Esophagus muscularis mucosa (tissue), 4 donors: ENCODE data around the gene HMGB3. TPM values are rescaled to one million over a fixed set of nuclear protein-coding genes. Genes with fewer than 3 reads are reported as not detected.

Experiments
- DNase-seq: peaks from one replicate; pipeline ENCODE4 v3.0.0-alpha.2; 2017; ENCODE audit errors: extremely low spot score
- H3K27ac ChIP-seq, 4 donors: fragments of 200-600 bp; sonication (generic); replicated peaks in 1 of 4; 1 replicate in 3 of 4; 2 replicates in 1 of 4; pipeline ENCODE4 v1.5.1; 2016 to 2019; ENCODE audit warnings: mild to moderate bottlenecking in 1 of 4
- H3K27me3 ChIP-seq, 4 donors: fragments of 200-600 bp; sonication (generic); one replicate each; pipeline versions ENCODE4 v1.5.1 to v1.6.0; 2016 to 2019
- H3K36me3 ChIP-seq, 4 donors: fragments of 200-600 bp; sonication (generic); one replicate each; pipeline ENCODE4 v1.5.1; 2016 to 2019
- H3K4me1 ChIP-seq, 4 donors: fragments of 200-600 bp; sonication (generic); one replicate each; pipeline ENCODE4 v1.5.1; 2016 to 2019
- H3K4me3 ChIP-seq, 4 donors: fragments of 200-600 bp; sonication (generic); 1 replicate in 2 of 4; 2 replicates in 2 of 4; pipeline ENCODE4 v1.5.1; 2016 to 2019; ENCODE audit warnings: mild to moderate bottlenecking in 4 of 4, moderate library complexity in 1 of 4
- H3K9me3 ChIP-seq, 4 donors: fragments of 200-600 bp; sonication (generic); 1 replicate in 3 of 4; 2 replicates in 1 of 4; pipeline ENCODE4 v1.5.1; 2016 to 2019
- CTCF ChIP-seq, 3 experiments: fragments of 200-600 bp in 2 of 3; fragments of 450-650 bp in 1 of 3; sonication (generic) in 2 of 3; IDR thresholded peaks; one replicate each; pipeline ENCODE4 v1.5.1; 2017 to 2019; ENCODE audit warnings: antibody characterized with exemption in 3 of 3, mild to moderate bottlenecking in 2 of 3, moderate library complexity in 1 of 3
- EP300 ChIP-seq: sonication (generic); formaldehyde crosslinking; IDR thresholded peaks from one replicate; pipeline ENCODE4 v1.6.1; 2017; ENCODE audit warnings: antibody characterized with exemption
- POLR2A ChIP-seq: fragments of 450-650 bp; IDR thresholded peaks from one replicate; pipeline ENCODE4 v1.6.1; 2017; ENCODE audit warnings: antibody characterized with exemption, moderate library complexity, mild to moderate bottlenecking, low read depth
- POLR2AphosphoS5 ChIP-seq, 2 donors: sonication (generic); formaldehyde crosslinking; IDR thresholded peaks; one replicate each; pipeline ENCODE4 v1.6.1; 2017; ENCODE audit warnings: antibody characterized with exemption in 2 of 2
- WGBS: methylation state at CpG from one replicate; pipeline ENCODE4 v1.1.5; 2018; 5-methylcytosine and 5-hydroxymethylcytosine counted together
- intact Hi-C: fragments of 100-400 bp; cut with DNase I; formaldehyde crosslinking; loops from one replicate; pipeline ENCODE4 v1.15.1; 2023
- total RNA-seq, 4 donors: library from RNA; depleted of rRNA; stranded (reverse); fragments of >200 nt; gene quantifications; one replicate each; pipeline versions ENCODE4 v1.1.0 to v1.2.1, GENCODE V29; 2016

HMGB3 gene
- total RNA-seq, 4 donors from 2014 or later, result 2.1 to 3.0 (median 2.7) TPM

- WGBS, result 73% methylated on average over 17 of the region's 17 CpGs
- no peak for DNase-seq
- TF ChIP-seq POLR2AphosphoS5 (IDR thresholded peaks at IDR 0.05) (no peak), POLR2A (no peak), CTCF (IDR thresholded peaks at IDR 0.05) (no peak), EP300 (no peak)
These were observed 14.0 kb upstream of the HMGB3 start for GRCh38 chrX:150968862-150969720.

GRCh38 chrX:150972450-150972849 lies 10.7 kb upstream of the HMGB3 start:
- H3K4me1 ChIP-seq, result no peaks in the 10 kb centered on the region
- TF ChIP-seq EP300 (no peak), CTCF (IDR thresholded peaks at IDR 0.05) (no peak), POLR2A (no peak), POLR2AphosphoS5 (IDR thresholded peaks at IDR 0.05) (no peak)
- 69% methylated on average over 2 of the region's 2 CpGs for WGBS
- no peak overlapping the region for H3K27ac ChIP-seq
- no peak for DNase-seq
- no peaks in the 10 kb centered on the region for H3K27me3 ChIP-seq
- no peak overlapping the region for H3K4me3 ChIP-seq
- peaks cover 0 to 7% (median 0%) of the 10 kb centered on the region in 4 donors for H3K9me3 ChIP-seq
- H3K36me3 ChIP-seq, result no peaks in the 10 kb centered on the region
- intact Hi-C loops, result no loop called here

More at GRCh38 chrX:150968862-150969720, 14.0 kb upstream of the HMGB3 start:
- Histone ChIP-seq H3K36me3 (no peaks in the 10 kb centered on the region), H3K9me3 (peaks cover 0 to 7% (median 0%) of the 10 kb centered on the region in 4 donors), H3K4me3 (no peak overlapping the region), H3K4me1 (no peaks in the 10 kb centered on the region), H3K27ac (no peak overlapping the region), H3K27me3 (no peaks in the 10 kb centered on the region)
- intact Hi-C loops, result no loop called here

GRCh38 chrX:150975655-150976390 lies 7.3 kb upstream of the HMGB3 start:
- Histone ChIP-seq H3K9me3 (peaks cover 0 to 7% (median 0%) of the 10 kb centered on the region in 4 donors), H3K4me1 (no peaks in the 10 kb centered on the region), H3K27ac (no peak overlapping the region), H3K36me3 (no peaks in the 10 kb centered on the region), H3K4me3 (no peak overlapping the region), H3K27me3 (no peaks in the 10 kb centered on the region)
- TF ChIP-seq EP300, result no peak
- no peak for TF ChIP-seq CTCF (IDR thresholded peaks at IDR 0.05)
- TF ChIP-seq POLR2AphosphoS5 (IDR thresholded peaks at IDR 0.05), result no peak
- TF ChIP-seq POLR2A, result no peak
- 61% methylated on average over 27 of the region's 33 CpGs for WGBS
- no peak for DNase-seq
- intact Hi-C loops, result no loop called here

- Histone ChIP-seq H3K27me3 (no peaks in the 10 kb centered on the region), H3K4me1 (peaks cover 0 to 3% (median 2%) of the 10 kb centered on the region in 4 donors), H3K4me3 (no peak overlapping the region), H3K36me3 (no peaks in the 10 kb centered on the region), H3K9me3 (no peaks in the 10 kb centered on the region), H3K27ac (no peak overlapping the region)
- intact Hi-C loops, result no loop called here
- 87% methylated on average over 22 of the region's 25 CpGs for WGBS
- DNase-seq, result no peak
- TF ChIP-seq POLR2AphosphoS5 (IDR thresholded peaks at IDR 0.05) (no peak), EP300 (no peak), CTCF (IDR thresholded peaks at IDR 0.05) (no peak), POLR2A (no peak)
These were observed 5.5 kb upstream of the HMGB3 start for GRCh38 chrX:150977411-150978162.
